Mucosa of descending colon (tissue), 3 donors: Measurements from ENCODE around the gene LDLRAD2. TPM values are rescaled to one million over a fixed set of nuclear protein-coding genes. Genes with fewer than 3 reads are reported as not detected.

Experiments used
- ATAC-seq: fragments of 200-7000 bp; cut with Tn5 transposase; one replicate; pipeline ENCODE4 v1.9.1; 2020; ENCODE audit warnings: mild to moderate bottlenecking, moderate library complexity
- DNase-seq, 3 donors: peaks; one replicate each; pipeline ENCODE4 v3.0.0-alpha.2; 2020
- H3K36me3 ChIP-seq: fragments of 200-600 bp; one replicate; pipeline ENCODE4 v1.8.0; 2021; ENCODE audit warnings: low read depth, mild to moderate bottlenecking
- H3K4me1 ChIP-seq: fragments of 200-600 bp; one replicate; pipeline ENCODE4 v1.8.0; 2021; ENCODE audit warnings: low read depth, mild to moderate bottlenecking
- H3K4me3 ChIP-seq: fragments of 200-600 bp; one replicate; pipeline ENCODE4 v1.8.0; 2021; ENCODE audit warnings: mild to moderate bottlenecking
- H3K9me3 ChIP-seq: fragments of 200-600 bp; one replicate; pipeline ENCODE4 v1.8.0; 2021; ENCODE audit warnings: mild to moderate bottlenecking
- CTCF ChIP-seq: fragments of 200-600 bp; IDR thresholded peaks from one replicate; pipeline ENCODE4 v1.8.0; 2022; ENCODE audit warnings: antibody characterized with exemption, mild to moderate bottlenecking
- intact Hi-C, 2 donors: fragments of 100-400 bp; cut with DNase I in 1 of 2; cut with micrococcal nuclease in 1 of 2; formaldehyde crosslinking; loops; one replicate each; pipeline versions ENCODE4 v1.11.0 to v1.11.1; 2022; cut with DNase I, micrococcal nuclease
- total RNA-seq, 3 donors: library from RNA; stranded (reverse); fragmentation: NEBNext Ultra II Directional in 2 of 3; extraction: Animal tissue kit (Norgen Biotek cat#: 25700) in 2 of 3; gene quantifications; one replicate each; pipeline versions ENCODE4 v1.2.1 to v1.2.4, GENCODE V29; 2021 to 2023
- donor health status: DM: no; HTN: no; CAD: no; lungs with moderate emphysema.
- donor health status: DM: no; HTN: no; CAD: no.
- donor health status: DM: no; HTN: yes; CAD: no.

The LDLRAD2 gene
- total RNA-seq, 3 donors from 2014 or later: 0.09 to 0.27 (median 0.19) TPM

- intact Hi-C loops: no loop called here
- no peak for ATAC-seq
- no peaks in the 10 kb centered on the region for H3K4me1 ChIP-seq
- DNase-seq: no peak
- H3K9me3 ChIP-seq: peaks cover 7% of the 10 kb centered on the region
- H3K4me3 ChIP-seq: no peak overlapping the region
- H3K36me3 ChIP-seq: peaks cover 26% of the 10 kb centered on the region
- no peak for TF ChIP-seq CTCF
Measured at GRCh38 chr1:21838359-21839157, 26.5 kb downstream of the LDLRAD2 start.

GRCh38 chr1:21839337-21840037, 27.4 kb downstream of the LDLRAD2 start:
- H3K36me3 ChIP-seq: peaks cover 22% of the 10 kb centered on the region
- no peak for ATAC-seq
- no peak overlapping the region for H3K4me3 ChIP-seq
- DNase-seq: no peak
- intact Hi-C loops: no loop called here
- no peak for TF ChIP-seq CTCF
- peaks cover 2% of the 10 kb centered on the region for H3K9me3 ChIP-seq
- no peaks in the 10 kb centered on the region for H3K4me1 ChIP-seq

- TF ChIP-seq CTCF: no peak
- Histone ChIP-seq H3K36me3 (peaks cover 16% of the 10 kb centered on the region), H3K4me1 (no peaks in the 10 kb centered on the region), H3K4me3 (no peak overlapping the region), H3K9me3 (no peaks in the 10 kb centered on the region)
- intact Hi-C loops: no loop called here
- DNase-seq (no peak), ATAC-seq (no peak)
Measured at GRCh38 chr1:21840981-21841380, 28.9 kb downstream of the LDLRAD2 start.

GRCh38 chr1:21841852-21842466, 29.9 kb downstream of the LDLRAD2 start:
- Histone ChIP-seq H3K9me3 (no peaks in the 10 kb centered on the region), H3K4me3 (no peak overlapping the region), H3K4me1 (no peaks in the 10 kb centered on the region), H3K36me3 (peaks cover 16% of the 10 kb centered on the region)
- DNase-seq (no peak), ATAC-seq (no peak)
- no peak for TF ChIP-seq CTCF
- intact Hi-C loops: no loop called here

GRCh38 chr1:21842606-21843162, 30.6 kb downstream of the LDLRAD2 start:
- H3K36me3 ChIP-seq: peaks cover 16% of the 10 kb centered on the region
- no peak for DNase-seq
- no peaks in the 10 kb centered on the region for H3K9me3 ChIP-seq
- H3K4me1 ChIP-seq: no peaks in the 10 kb centered on the region
- no peak for TF ChIP-seq CTCF
- H3K4me3 ChIP-seq: no peak overlapping the region
- no peak for ATAC-seq
- intact Hi-C loops: no loop called here
